ENCODE data around the gene COL28A1.
"Not testable (repeated sequence)": the region's sequence is repeated elsewhere in the genome, so short reads cannot be mapped to it uniquely, and the experiment has no call there.

Gene COL28A1

DNA sequence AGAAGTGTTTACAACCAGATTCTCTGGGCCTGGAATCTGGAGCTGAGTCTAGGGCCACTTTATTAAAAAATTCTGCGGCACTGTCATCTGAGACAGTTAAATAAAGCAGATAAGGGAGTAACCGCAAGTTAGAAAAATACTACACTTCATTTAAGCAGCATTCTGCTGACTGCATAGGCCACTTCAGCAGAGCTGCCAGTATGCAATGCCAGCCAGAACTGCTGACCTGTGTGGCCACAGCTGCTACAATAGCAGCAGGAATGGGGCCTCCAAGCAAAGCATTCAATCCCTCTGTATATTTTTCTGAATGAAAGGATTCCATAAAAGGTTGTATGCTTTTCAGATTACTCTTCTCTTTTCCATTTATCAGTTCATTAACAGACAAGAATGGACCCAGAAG lies 136.0 kb downstream of the COL28A1 start:
- DNase-seq (ENCODE audit: low read depth, low spot score), result no peak
- Histone ChIP-seq H3K36me3 (ENCODE audit: insufficient read depth, low read length) (no peaks in the 10 kb centered on the region), H3K9ac (ENCODE audit: insufficient read length) (no peak overlapping the region), H3K4me3 (no peak overlapping the region), H3K27ac (no peak overlapping the region), H3K9me3 (ENCODE audit: low read depth, low read length) (no peaks in the 10 kb centered on the region)
- TF ChIP-seq POLR2AphosphoS5 (IDR thresholded peaks at IDR 0.05; ENCODE audit: borderline replicate concordance, low read depth, low read length), result no peak
- no peak for TF ChIP-seq EZH2 (IDR thresholded peaks at IDR 0.05)
- TF ChIP-seq FOXP2 (optimal IDR thresholded peaks at IDR 0.05; ENCODE audit: control extremely low read depth, extremely low read length, insufficient read depth), result no peak

DNA sequence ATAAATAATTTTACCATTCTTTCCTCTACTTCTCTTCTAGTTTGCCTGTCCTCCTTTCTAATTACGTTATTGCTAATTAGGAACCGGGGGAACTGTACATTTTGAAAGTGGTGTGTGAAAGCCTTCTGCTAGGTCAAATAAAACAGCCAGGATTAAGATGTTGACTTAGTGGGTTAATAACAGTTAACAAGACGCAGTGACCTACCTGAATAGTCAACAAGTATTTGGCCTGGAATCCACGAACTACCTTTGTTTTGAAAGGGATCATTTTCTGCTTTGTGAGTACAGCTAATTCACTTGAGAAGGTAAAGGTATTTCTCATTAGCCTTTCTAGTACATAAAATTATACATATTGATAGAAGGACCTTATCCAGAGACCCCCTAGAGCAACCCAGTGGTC lies 139.9 kb downstream of the COL28A1 start:
- no peak for DNase-seq (ENCODE audit: low read depth, low spot score)
- TF ChIP-seq FOXP2 (optimal IDR thresholded peaks at IDR 0.05; ENCODE audit: control extremely low read depth, extremely low read length, insufficient read depth) (no peak), POLR2AphosphoS5 (IDR thresholded peaks at IDR 0.05; ENCODE audit: borderline replicate concordance, low read depth, low read length) (no peak), EZH2 (IDR thresholded peaks at IDR 0.05) (no peak)

DNA sequence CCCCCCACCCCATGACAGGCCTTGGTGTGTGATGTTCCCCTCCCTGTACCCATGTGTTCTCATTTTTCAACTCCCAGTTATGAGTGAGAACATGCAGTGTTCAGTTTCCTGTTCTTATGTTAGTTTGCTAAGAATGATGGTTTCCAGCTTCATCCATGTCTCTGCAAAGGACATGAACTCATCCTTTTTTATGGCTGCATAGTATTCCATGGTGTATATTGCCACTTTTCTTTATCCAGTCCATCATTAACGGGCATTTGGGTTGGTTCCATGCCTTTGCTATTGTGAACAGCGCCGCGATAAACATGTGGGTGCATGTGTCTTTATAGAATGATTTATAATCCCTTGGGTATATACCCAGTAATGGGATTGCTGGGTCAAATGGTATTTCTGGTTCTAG lies 147.5 kb downstream of the COL28A1 start:
- not testable (repeated sequence) for H3K9ac ChIP-seq (ENCODE audit: insufficient read length); H3K9me3 ChIP-seq (ENCODE audit: low read depth, low read length); H3K27ac ChIP-seq; DNase-seq (ENCODE audit: low read depth, low spot score); H3K36me3 ChIP-seq (ENCODE audit: insufficient read depth, low read length); H3K4me3 ChIP-seq

More for the DNA sequence above, 139.9 kb downstream of the COL28A1 start:
- Histone ChIP-seq H3K9me3 (ENCODE audit: low read depth, low read length) (no peaks in the 10 kb centered on the region), H3K36me3 (ENCODE audit: insufficient read depth, low read length) (no peaks in the 10 kb centered on the region), H3K27ac (no peak overlapping the region), H3K4me3 (no peak overlapping the region), H3K9ac (ENCODE audit: insufficient read length) (no peak overlapping the region)

DNA sequence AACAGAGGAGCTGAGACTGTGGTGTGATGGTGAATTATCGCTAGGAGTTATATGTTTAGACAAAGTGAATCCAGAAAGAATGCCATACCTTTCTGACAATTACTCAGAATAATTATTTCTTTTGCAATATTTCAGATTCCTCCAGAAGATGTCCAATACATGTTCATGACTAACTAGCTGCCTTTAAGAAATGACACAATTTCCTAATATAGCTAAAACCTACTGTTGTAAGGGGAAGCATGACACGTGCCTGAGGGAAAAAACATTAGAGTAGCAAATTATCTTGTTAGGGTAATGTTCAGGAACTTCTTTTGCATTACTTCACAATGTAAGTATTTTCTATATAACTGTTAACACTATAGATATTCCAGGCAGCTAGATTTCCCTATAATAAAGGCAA lies 150.3 kb downstream of the COL28A1 start:
- no peaks in the 10 kb centered on the region for H3K9me3 ChIP-seq (ENCODE audit: low read depth, low read length)
- no peak for TF ChIP-seq EZH2 (IDR thresholded peaks at IDR 0.05)
- TF ChIP-seq FOXP2 (optimal IDR thresholded peaks at IDR 0.05; ENCODE audit: control extremely low read depth, extremely low read length, insufficient read depth), result no peak
- no peak for TF ChIP-seq POLR2AphosphoS5 (IDR thresholded peaks at IDR 0.05; ENCODE audit: borderline replicate concordance, low read depth, low read length)
- H3K27ac ChIP-seq, result no peak overlapping the region
- H3K4me3 ChIP-seq, result no peak overlapping the region
- no peaks in the 10 kb centered on the region for H3K36me3 ChIP-seq (ENCODE audit: insufficient read depth, low read length)
- no peak for DNase-seq (ENCODE audit: low read depth, low spot score)
- no peak overlapping the region for H3K9ac ChIP-seq (ENCODE audit: insufficient read length)

DNA sequence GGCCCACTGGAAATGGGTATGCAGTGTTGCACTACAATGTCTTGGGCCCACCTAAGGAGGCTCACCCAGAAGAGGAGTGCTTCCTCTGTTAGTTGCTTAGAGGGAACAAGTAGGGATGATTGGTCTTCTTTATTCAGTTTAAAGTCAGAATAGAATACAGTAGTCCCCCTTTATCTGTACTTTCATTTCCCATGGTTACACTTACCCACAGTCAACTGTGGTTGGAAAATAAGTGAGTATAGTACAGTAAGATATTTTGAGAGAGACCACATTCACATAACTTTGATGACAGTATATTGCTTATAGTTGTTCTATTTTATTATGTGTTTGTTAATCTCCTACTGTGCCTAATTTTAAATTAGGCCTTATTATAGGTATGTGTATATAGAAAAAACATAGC lies 151.4 kb downstream of the COL28A1 start:
- no peaks in the 10 kb centered on the region for H3K9me3 ChIP-seq (ENCODE audit: low read depth, low read length)
- TF ChIP-seq EZH2 (IDR thresholded peaks at IDR 0.05), result no peak
- TF ChIP-seq POLR2AphosphoS5 (IDR thresholded peaks at IDR 0.05; ENCODE audit: borderline replicate concordance, low read depth, low read length), result no peak
- TF ChIP-seq FOXP2 (optimal IDR thresholded peaks at IDR 0.05; ENCODE audit: control extremely low read depth, extremely low read length, insufficient read depth), result no peak
- no peaks in the 10 kb centered on the region for H3K36me3 ChIP-seq (ENCODE audit: insufficient read depth, low read length)
- no peak for DNase-seq (ENCODE audit: low read depth, low spot score)
- no peak overlapping the region for H3K4me3 ChIP-seq
- H3K27ac ChIP-seq, result no peak overlapping the region
- no peak overlapping the region for H3K9ac ChIP-seq (ENCODE audit: insufficient read length)

DNA sequence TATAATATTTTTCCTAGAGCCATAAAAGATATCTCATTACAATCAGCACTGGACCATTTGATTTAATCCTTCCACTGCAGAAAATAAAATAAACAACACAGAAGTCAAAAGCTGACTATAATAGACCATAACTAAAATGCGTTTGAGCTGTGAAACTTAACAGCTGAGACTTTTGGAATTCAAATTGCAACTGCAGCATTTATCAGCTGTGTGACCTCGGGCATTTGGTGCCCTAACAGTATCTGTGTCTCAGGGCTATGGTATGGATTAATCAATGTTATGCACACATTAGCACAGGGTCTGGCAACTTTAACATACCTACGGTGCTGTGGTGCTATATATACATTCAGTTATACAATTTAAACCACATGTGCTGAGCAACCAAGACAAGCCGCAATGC lies 160.1 kb downstream of the COL28A1 start:
- Histone ChIP-seq H3K9me3 (ENCODE audit: low read depth, low read length) (no peaks in the 10 kb centered on the region), H3K36me3 (ENCODE audit: insufficient read depth, low read length) (no peaks in the 10 kb centered on the region), H3K4me3 (no peak overlapping the region), H3K27ac (no peak overlapping the region), H3K9ac (ENCODE audit: insufficient read length) (no peak overlapping the region)
- TF ChIP-seq FOXP2 (optimal IDR thresholded peaks at IDR 0.05; ENCODE audit: control extremely low read depth, extremely low read length, insufficient read depth) (no peak), POLR2AphosphoS5 (IDR thresholded peaks at IDR 0.05; ENCODE audit: borderline replicate concordance, low read depth, low read length) (no peak), EZH2 (IDR thresholded peaks at IDR 0.05) (no peak)
- DNase-seq (ENCODE audit: low read depth, low spot score), result no peak

DNA sequence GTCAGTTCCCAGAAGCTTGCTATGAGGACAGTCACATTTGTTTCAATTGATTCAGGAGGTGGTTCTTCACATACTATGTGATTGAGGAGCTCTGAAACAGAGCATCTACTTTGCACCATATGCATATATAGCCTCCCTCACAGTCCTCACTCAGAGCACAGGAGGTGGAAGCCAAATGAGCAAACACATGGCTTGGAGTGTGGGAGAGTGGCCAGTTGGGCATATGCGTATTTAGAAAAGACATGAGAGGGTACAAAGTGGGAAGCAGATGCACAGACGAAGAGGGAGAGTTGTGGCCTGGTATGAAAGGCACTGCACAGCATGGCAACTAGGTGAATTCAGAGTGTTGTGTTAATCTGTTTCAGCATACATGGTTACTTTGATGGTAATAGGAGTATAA lies 165.6 kb downstream of the COL28A1 start:
- H3K9me3 ChIP-seq (ENCODE audit: low read depth, low read length), result no peaks in the 10 kb centered on the region
- no peaks in the 10 kb centered on the region for H3K36me3 ChIP-seq (ENCODE audit: insufficient read depth, low read length)
- H3K27ac ChIP-seq, result no peak overlapping the region
- H3K4me3 ChIP-seq, result no peak overlapping the region
- DNase-seq (ENCODE audit: low read depth, low spot score), result no peak
- no peak overlapping the region for H3K9ac ChIP-seq (ENCODE audit: insufficient read length)
- no peak for TF ChIP-seq FOXP2 (optimal IDR thresholded peaks at IDR 0.05; ENCODE audit: control extremely low read depth, extremely low read length, insufficient read depth)
- no peak for TF ChIP-seq POLR2AphosphoS5 (IDR thresholded peaks at IDR 0.05; ENCODE audit: borderline replicate concordance, low read depth, low read length)
- TF ChIP-seq EZH2 (IDR thresholded peaks at IDR 0.05), result no peak

DNA sequence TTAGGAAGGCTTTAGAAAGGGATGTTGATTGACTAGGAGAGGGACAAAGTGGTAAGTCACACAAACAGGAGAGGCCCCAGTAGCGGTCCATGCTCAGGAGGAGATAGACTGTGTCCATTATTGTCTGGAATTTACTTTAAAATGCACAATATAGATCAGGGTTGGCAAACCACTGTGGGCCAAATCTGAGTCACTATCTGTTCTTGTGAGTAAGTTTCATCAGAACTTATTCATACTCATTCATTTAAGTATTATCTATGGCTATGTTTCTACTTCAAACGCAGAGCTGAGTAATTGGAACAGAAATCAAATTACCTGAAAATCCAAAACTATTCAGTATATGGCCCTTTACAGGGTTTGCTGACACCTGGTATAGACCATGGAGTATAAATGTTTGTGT lies 166.5 kb downstream of the COL28A1 start:
- Histone ChIP-seq H3K9me3 (ENCODE audit: low read depth, low read length) (no peaks in the 10 kb centered on the region), H3K36me3 (ENCODE audit: insufficient read depth, low read length) (no peaks in the 10 kb centered on the region), H3K27ac (no peak overlapping the region), H3K4me3 (no peak overlapping the region), H3K9ac (ENCODE audit: insufficient read length) (no peak overlapping the region)
- DNase-seq (ENCODE audit: low read depth, low spot score), result no peak
- TF ChIP-seq EZH2 (IDR thresholded peaks at IDR 0.05) (no peak), FOXP2 (optimal IDR thresholded peaks at IDR 0.05; ENCODE audit: control extremely low read depth, extremely low read length, insufficient read depth) (no peak), POLR2AphosphoS5 (IDR thresholded peaks at IDR 0.05; ENCODE audit: borderline replicate concordance, low read depth, low read length) (no peak)

DNA sequence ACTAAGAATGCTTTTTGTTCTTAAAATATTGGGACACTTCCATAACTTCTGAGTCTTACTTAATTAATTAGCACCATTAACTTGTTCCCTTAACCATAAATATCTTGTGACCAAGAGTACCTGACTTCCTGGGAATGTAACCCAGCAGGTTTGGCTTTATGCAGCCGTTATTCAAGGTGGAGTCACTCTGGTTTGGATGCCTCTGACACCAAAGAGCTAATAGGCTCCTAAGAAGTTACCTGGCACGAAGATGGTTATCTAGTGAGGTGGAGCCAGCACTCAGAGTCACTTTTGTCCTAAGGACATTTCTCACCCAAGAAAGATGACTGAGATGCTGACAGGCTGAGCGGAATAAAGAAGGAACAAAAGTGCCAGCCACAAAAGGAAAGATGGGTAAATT lies 181.0 kb downstream of the COL28A1 start:
- Histone ChIP-seq H3K27ac (no peak overlapping the region), H3K9me3 (ENCODE audit: low read depth, low read length) (no peaks in the 10 kb centered on the region), H3K4me3 (no peak overlapping the region), H3K9ac (ENCODE audit: insufficient read length) (no peak overlapping the region), H3K36me3 (ENCODE audit: insufficient read depth, low read length) (no peaks in the 10 kb centered on the region)
- TF ChIP-seq POLR2AphosphoS5 (IDR thresholded peaks at IDR 0.05; ENCODE audit: borderline replicate concordance, low read depth, low read length), result no peak
- no peak for TF ChIP-seq EZH2 (IDR thresholded peaks at IDR 0.05)
- no peak for TF ChIP-seq FOXP2 (optimal IDR thresholded peaks at IDR 0.05; ENCODE audit: control extremely low read depth, extremely low read length, insufficient read depth)
- DNase-seq (ENCODE audit: low read depth, low spot score), result no peak

Measured in SK-N-MC (cell line).